D721Med (cell line): ENCODE data around the gene MOB3A.

Experiments used
- DNase-seq: peaks from one replicate; pipeline ENCODE4 v3.0.0; 2011; ENCODE audit warnings: low spot score; ENCODE audit not compliant: insufficient read length
- FAIRE-seq: peaks from 2 replicates; lab custom pipeline; 2011; peaks lifted over from hg19 to GRCh38; lab: Jason Lieb, UNC
- TF ChIP-seq, protein P1 (sequence below): IDR thresholded peaks from 2 replicates; pipeline ENCODE4 v1.5.1; 2012; ENCODE audit warnings: mild to moderate bottlenecking, control low read depth; ENCODE audit not compliant: insufficient read depth; ENCODE audit errors: missing control alignments

Gene MOB3A

GRCh38 chr19:2027361-2027760 is 68.8 kb downstream of the MOB3A start:
- DNase-seq (no peak), FAIRE-seq (no peak)
- TF ChIP-seq, protein P1, sequence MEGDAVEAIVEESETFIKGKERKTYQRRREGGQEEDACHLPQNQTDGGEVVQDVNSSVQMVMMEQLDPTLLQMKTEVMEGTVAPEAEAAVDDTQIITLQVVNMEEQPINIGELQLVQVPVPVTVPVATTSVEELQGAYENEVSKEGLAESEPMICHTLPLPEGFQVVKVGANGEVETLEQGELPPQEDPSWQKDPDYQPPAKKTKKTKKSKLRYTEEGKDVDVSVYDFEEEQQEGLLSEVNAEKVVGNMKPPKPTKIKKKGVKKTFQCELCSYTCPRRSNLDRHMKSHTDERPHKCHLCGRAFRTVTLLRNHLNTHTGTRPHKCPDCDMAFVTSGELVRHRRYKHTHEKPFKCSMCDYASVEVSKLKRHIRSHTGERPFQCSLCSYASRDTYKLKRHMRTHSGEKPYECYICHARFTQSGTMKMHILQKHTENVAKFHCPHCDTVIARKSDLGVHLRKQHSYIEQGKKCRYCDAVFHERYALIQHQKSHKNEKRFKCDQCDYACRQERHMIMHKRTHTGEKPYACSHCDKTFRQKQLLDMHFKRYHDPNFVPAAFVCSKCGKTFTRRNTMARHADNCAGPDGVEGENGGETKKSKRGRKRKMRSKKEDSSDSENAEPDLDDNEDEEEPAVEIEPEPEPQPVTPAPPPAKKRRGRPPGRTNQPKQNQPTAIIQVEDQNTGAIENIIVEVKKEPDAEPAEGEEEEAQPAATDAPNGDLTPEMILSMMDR = no peak

DNA sequence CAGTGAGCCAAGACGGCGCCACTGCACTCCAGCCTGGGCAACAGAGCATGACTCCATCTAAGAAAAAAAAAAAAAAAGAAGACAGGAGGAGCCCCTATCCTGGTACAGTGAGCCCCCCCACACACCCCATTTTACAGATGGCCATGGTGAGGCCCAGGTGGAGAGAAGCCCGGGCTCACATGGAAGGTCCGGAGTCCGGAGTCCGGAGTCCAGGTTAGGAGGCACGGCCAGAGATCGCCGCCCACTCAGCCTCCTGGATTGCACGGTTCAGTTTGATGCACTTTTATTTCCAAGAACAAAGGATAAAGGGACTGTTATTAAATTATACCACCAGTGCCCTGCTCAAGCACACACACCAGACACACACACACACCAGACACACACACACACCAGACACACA is 69.4 kb downstream of the MOB3A start:
- FAIRE-seq (no peak), DNase-seq (no peak)
- TF ChIP-seq, protein P1 = no peak

DNA sequence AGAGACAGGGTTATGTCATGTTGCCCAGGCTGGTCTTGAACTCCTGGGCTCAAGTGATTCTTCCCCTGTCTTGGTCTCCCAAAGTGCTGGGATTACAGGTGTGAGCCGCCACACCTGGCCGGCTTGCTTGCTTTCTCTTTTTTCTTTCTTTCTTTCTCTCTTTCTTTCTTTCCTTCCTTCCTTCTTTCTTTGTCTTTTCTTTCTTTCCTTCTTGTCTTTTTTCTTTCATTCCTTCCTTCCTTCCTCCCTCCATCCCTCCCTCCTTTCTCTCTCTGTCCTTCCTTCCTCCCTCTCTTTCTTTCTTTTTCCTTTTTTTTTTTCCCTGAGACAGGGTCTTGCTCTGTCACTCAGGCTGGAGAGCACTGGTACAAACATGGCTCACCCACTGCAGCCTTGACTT is 73.8 kb downstream of the MOB3A start:
- DNase-seq (no peak), FAIRE-seq (no peak)
- TF ChIP-seq, protein P1 = no peak

DNA sequence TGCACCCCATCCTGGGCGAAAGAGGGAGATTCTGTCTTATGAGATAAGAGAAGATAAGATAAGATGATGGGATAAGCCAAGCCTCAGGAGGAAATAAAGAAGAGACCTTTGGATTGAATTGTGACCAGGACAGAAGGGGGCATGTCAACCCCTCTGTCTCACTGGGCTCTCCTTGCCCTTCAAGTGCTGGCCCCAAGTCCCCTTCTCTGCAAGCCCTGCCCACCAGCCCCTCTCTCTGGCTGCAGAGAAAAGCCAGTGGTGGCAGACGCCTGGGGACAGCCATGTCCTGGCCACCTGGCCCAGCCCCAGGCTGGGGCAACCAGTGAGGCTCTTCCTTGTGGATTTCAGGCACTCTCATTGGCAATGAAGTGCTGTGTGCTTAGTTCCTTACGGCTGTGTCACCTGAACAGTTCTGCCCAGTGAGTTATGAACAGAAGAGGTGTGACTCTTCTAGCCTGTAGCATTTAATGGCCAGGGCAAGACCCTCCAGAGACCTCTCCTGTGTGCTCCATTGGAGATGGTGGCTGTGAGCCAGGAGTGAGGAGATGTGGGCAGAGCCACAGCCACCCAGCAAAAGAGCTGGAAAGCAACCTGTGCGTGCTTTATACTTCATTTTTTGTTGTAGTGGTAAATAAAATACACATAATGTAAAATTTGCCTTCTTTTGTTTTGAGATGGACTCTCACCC is 74.5 kb downstream of the MOB3A start:
- no peak for DNase-seq
- TF ChIP-seq, protein P1 = no peak
- FAIRE-seq = no peak
